IMR-90 (cell line): ENCODE results near the gene CDC25A. TPM values are rescaled to one million over a fixed set of nuclear protein-coding genes. Genes with fewer than 3 reads are reported as not detected.

ENCODE experiments used
- ATAC-seq: fragments of 200-7000 bp; cut with Tn5 transposase; 2 replicates; pipeline ENCODE4 v1.9.1; 2020; ENCODE audit warnings: low read depth, mild to moderate bottlenecking, moderate library complexity
- BruUV-seq: library from RNA; stranded (reverse); fragments of 400-500 nt; replicated peaks from 2 replicates; lab custom pipeline; 2021; lab: Mats Ljungman, UMichigan
- CTCF ChIA-PET: fragments of 300-600 bp; formaldehyde crosslinking; extraction: SDS; loops from one replicate; lab custom pipeline; 2021; ENCODE audit warnings: antibody characterized with exemption; lab: Yijun Ruan, JAX
- POLR2A ChIA-PET: fragments of 300-600 bp; sonication (Branson Sonifier 250); formaldehyde crosslinking; loops from one replicate; lab custom pipeline; 2022; ENCODE audit warnings: antibody characterized with exemption; ENCODE audit not compliant: unreplicated experiment; lab: Charles Lee
- DNase-seq: peaks from one replicate; pipeline ENCODE4 v3.0.0; 2013
- H2AFZ ChIP-seq: replicated peaks from 2 replicates; pipeline ENCODE3; 2013; ENCODE audit warnings: low read length, mild to moderate bottlenecking; ENCODE audit not compliant: poor library complexity
- H2AK5ac ChIP-seq: 2 replicates; pipeline ENCODE4 v1.6.1; 2013; ENCODE audit warnings: low read depth, low read length, inconsistent platforms
- H2AK9ac ChIP-seq: replicated peaks from 2 replicates; pipeline ENCODE3; 2013; ENCODE audit warnings: mild to moderate bottlenecking, low read depth, low read length, moderate library complexity; ENCODE audit not compliant: poor library complexity
- H2BK120ac ChIP-seq: 2 replicates; pipeline ENCODE4 v1.6.1; 2013; ENCODE audit warnings: low read depth, low read length, inconsistent platforms
- H2BK15ac ChIP-seq: 3 replicates; pipeline ENCODE4 v1.6.1; 2013; ENCODE audit warnings: low read depth, low read length, inconsistent platforms
- H2BK20ac ChIP-seq: 2 replicates; pipeline ENCODE4 v1.6.1; 2013; ENCODE audit warnings: low read depth, mild to moderate bottlenecking, inconsistent platforms, low read length, moderate library complexity
- H2BK5ac ChIP-seq: 2 replicates; pipeline ENCODE4 v1.6.1; 2013; ENCODE audit warnings: mild to moderate bottlenecking, low read depth, low read length, inconsistent platforms; ENCODE audit not compliant: poor library complexity, severe bottlenecking
- H3K14ac ChIP-seq: replicated peaks from 2 replicates; pipeline ENCODE4 v1.6.1; 2013; ENCODE audit warnings: low read depth, low read length, inconsistent platforms
- H3K18ac ChIP-seq: 2 replicates; pipeline ENCODE4 v1.6.1; 2013; ENCODE audit warnings: low read depth, low read length, control low read depth
- H3K23ac ChIP-seq: 2 replicates; pipeline ENCODE4 v1.6.1; 2013; ENCODE audit warnings: low read depth, low read length, inconsistent platforms
- H3K27ac ChIP-seq: 2 replicates; pipeline ENCODE4 v1.5.1; 2013; ENCODE audit warnings: mild to moderate bottlenecking, control low read depth, low read length; ENCODE audit not compliant: insufficient read depth
- H3K27me3 ChIP-seq: 2 replicates; pipeline ENCODE4 v1.6.1; 2013; ENCODE audit warnings: low read length; ENCODE audit not compliant: control insufficient read depth, insufficient read depth
- H3K36me3 ChIP-seq: 2 replicates; pipeline ENCODE4 v1.6.1; 2013; ENCODE audit warnings: low read length, mixed read lengths; ENCODE audit not compliant: control insufficient read depth, insufficient read depth
- H3K4ac ChIP-seq: 2 replicates; pipeline ENCODE4 v1.6.1; 2013; ENCODE audit warnings: low read depth, low read length, inconsistent platforms
- H3K4me1 ChIP-seq: 2 replicates; pipeline ENCODE4 v1.6.1; 2013; ENCODE audit warnings: low read length, mixed read lengths; ENCODE audit not compliant: control insufficient read depth, insufficient read depth
- H3K4me2 ChIP-seq: 2 replicates; pipeline ENCODE4 v1.6.1; 2013; ENCODE audit warnings: low read depth, mild to moderate bottlenecking, control low read depth, low read length, moderate library complexity
- H3K4me3 ChIP-seq: 2 replicates; pipeline ENCODE4 v1.5.1; 2013; ENCODE audit warnings: low read depth, mild to moderate bottlenecking, control low read depth, low read length, moderate library complexity; ENCODE audit not compliant: insufficient read depth
- H3K56ac ChIP-seq: 2 replicates; pipeline ENCODE4 v1.6.1; 2013; ENCODE audit warnings: low read length, inconsistent platforms; ENCODE audit not compliant: insufficient read depth; ENCODE audit errors: extremely low read depth
- H3K79me1 ChIP-seq, 2 experiments: 2 replicates each; pipeline ENCODE4 v1.6.1; 2013; ENCODE audit warnings: low read length in 2 of 2, inconsistent platforms in 1 of 2, low read depth in 1 of 2
- H3K9ac ChIP-seq: 2 replicates; pipeline ENCODE4 v1.6.1; 2013; ENCODE audit warnings: low read depth, low read length, control low read depth
- H3K9me1 ChIP-seq: 2 replicates; pipeline ENCODE4 v1.6.1; 2013; ENCODE audit warnings: low read length, inconsistent platforms; ENCODE audit not compliant: insufficient read depth
- H3K9me3 ChIP-seq: 2 replicates; pipeline ENCODE4 v1.6.1; 2013; ENCODE audit warnings: low read length; ENCODE audit not compliant: control insufficient read depth, insufficient read depth
- H4K20me1 ChIP-seq: 2 replicates; pipeline ENCODE4 v1.6.1; 2013; ENCODE audit warnings: low read length, inconsistent platforms; ENCODE audit not compliant: insufficient read depth
- H4K5ac ChIP-seq: 2 replicates; pipeline ENCODE4 v1.6.1; 2013; ENCODE audit warnings: mild to moderate bottlenecking, low read depth, low read length, control low read depth
- H4K8ac ChIP-seq, 2 experiments: 2 replicates each; pipeline ENCODE4 v1.6.1; 2013; ENCODE audit warnings: low read depth in 2 of 2, low read length in 2 of 2, control low read depth in 1 of 2, inconsistent platforms in 1 of 2
- H4K91ac ChIP-seq: 2 replicates; pipeline ENCODE4 v1.6.1; 2013; ENCODE audit warnings: low read depth, low read length, inconsistent platforms; ENCODE audit not compliant: insufficient read depth
- BHLHE40 ChIP-seq: fragments of 150-350 bp; IDR thresholded peaks from 2 replicates; pipeline ENCODE4 v1.6.1; 2016; ENCODE audit warnings: mild to moderate bottlenecking, low read depth, low read length
- CHD1 ChIP-seq: IDR thresholded peaks from 2 replicates; pipeline ENCODE4 v1.6.1; 2012; ENCODE audit warnings: low read depth, low read length, improper control_type of control experiment
- MAZ ChIP-seq: IDR thresholded peaks from 2 replicates; pipeline ENCODE4 v1.6.1; 2012; ENCODE audit warnings: low read depth, mild to moderate bottlenecking, low read length, improper control_type of control experiment, moderate library complexity, borderline replicate concordance
- NFE2L2 ChIP-seq: fragments of 150-350 bp; IDR thresholded peaks from 2 replicates; pipeline ENCODE4 v1.6.1; 2016; ENCODE audit warnings: low read depth, mild to moderate bottlenecking, low read length
- RAD21 ChIP-seq: IDR thresholded peaks from 2 replicates; pipeline ENCODE4 v1.6.1; 2012; ENCODE audit warnings: low read length, improper control_type of control experiment
- RCOR1 ChIP-seq: IDR thresholded peaks from 2 replicates; pipeline ENCODE4 v1.6.1; 2012; ENCODE audit warnings: mild to moderate bottlenecking, low read length, improper control_type of control experiment; ENCODE audit not compliant: insufficient replicate concordance
- RFX5 ChIP-seq: IDR thresholded peaks from 2 replicates; pipeline ENCODE4 v1.8.0; 2012; ENCODE audit warnings: low read depth, mild to moderate bottlenecking, low read length, moderate library complexity
- SMC3 ChIP-seq: fragments of 150-350 bp; IDR thresholded peaks from 2 replicates; pipeline ENCODE4 v1.6.1; 2016; ENCODE audit warnings: low read depth, mild to moderate bottlenecking, antibody characterized with exemption, low read length, moderate library complexity
- WGBS, 2 experiments: methylation state at CpG; one replicate each; pipeline versions ENCODE4 v1.1.5 to v1.1.7; 2013; ENCODE audit warnings: missing lambda C conversion rate in 2 of 2; ENCODE audit not compliant: insufficient read length in 1 of 2; ENCODE audit errors: extremely low coverage in 2 of 2; 5-methylcytosine and 5-hydroxymethylcytosine counted together
- dilution Hi-C: fragments of 300-500 bp; cut with HindIII; formaldehyde crosslinking; loops from one replicate; pipeline ENCODE4 v1.14.3; 2018; ENCODE audit warnings: low sequenced_read_pairs; ENCODE audit not compliant: unreplicated experiment
- in situ Hi-C: fragments of 300-500 bp; cut with MboI; formaldehyde crosslinking; loops from 3 replicates; pipeline ENCODE4 v1.14.3; 2019; ENCODE audit warnings: low sequenced_read_pairs, inconsistent platforms, mixed read lengths
- intact Hi-C: fragments of 100-400 bp; cut with micrococcal nuclease; formaldehyde crosslinking; loops from 2 replicates; pipeline ENCODE4 v1.10.0; 2022
- polyA plus RNA-seq, 3 experiments: library from polyadenylated mRNA; depleted of rRNA; stranded (reverse); fragments of >200 nt; gene quantifications; 2 replicates each; pipeline ENCODE4 v1.2.3, GENCODE V29; 2012; ENCODE audit warnings: low replicate concordance in 1 of 3
- total RNA-seq: library from RNA; depleted of rRNA; stranded (reverse); fragments of >200 nt; gene quantifications from 2 replicates; pipeline ENCODE4 v1.2.3, GENCODE V29; 2012
- TF ChIP-seq, protein P1 (sequence below): fragments of 150-350 bp; IDR thresholded peaks from 2 replicates; pipeline ENCODE4 v1.6.1; 2017; ENCODE audit warnings: mild to moderate bottlenecking, antibody characterized with exemption, low read length, low read depth
- TF ChIP-seq, protein P2 (sequence below): conservative IDR thresholded peaks from 2 replicates; pipeline ENCODE4 v1.5.1; 2012; ENCODE audit warnings: mild to moderate bottlenecking, low read depth, low read length, improper control_type of control experiment

The CDC25A gene
- total and polyA plus RNA-seq, 2 of the 4 experiments (the other 2 are of a cell fraction): 4.2 to 10.6 TPM

DNA sequence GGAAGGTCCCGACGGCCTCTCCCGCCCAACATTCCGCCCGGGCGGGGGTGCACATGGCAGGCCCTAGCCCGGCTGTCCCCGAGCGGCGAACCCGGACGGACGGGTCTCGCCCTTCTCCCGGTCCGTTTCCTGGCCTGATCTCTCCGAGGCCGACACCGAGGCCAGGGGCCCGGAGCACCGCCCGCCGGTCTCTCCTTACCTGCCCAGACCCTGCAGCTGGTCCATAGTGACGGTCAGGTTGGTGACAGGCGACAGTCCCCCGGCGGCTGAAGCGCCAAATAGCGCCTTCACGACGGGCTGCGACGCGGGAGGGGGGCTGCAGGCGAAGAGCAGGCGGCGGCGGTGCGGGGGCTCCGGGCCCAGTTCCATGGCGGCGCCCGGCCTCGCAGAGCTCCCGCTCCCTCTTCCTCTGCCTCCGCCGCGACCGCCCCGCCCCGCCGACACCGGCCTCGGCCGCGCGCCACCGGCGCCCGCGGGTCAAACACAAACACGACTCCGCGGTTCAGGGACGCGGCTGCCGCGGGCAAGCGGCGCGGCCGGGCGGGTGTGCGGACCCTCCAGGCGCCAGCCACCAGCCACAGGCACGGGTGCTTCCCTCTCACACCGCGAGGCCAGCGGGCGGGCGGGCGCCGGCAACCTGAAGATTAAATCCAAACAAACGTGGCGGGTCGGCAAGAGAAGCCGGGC, 495 bp downstream of the CDC25A start:
- Histone ChIP-seq H3K79me1 (peaks cover 14 to 24% of the 10 kb centered on the region in 2 experiments), H4K91ac (no peak overlapping the region), H4K5ac (no peak overlapping the region), H3K4me3 (peak overlapping the region; percentile 67), H3K18ac (no peak overlapping the region), H4K8ac (peak overlapping the region in 1 of 2 experiments; percentile 44; a peak in 1 of 4 replicates), H3K9me1 (peaks cover 3% of the 10 kb centered on the region; the same call in 1 of the 2 replicates), H4K20me1 (no peaks in the 10 kb centered on the region), H3K4me1 (peaks cover 2% of the 10 kb centered on the region; the same call in 1 of the 2 replicates), H2AK9ac (peak overlapping the region; percentile 79), H2BK15ac (no peak overlapping the region), H3K27ac (peak overlapping the region; percentile 54; the same call in 1 of the 2 replicates), H3K56ac (peak overlapping the region; percentile 49), H3K4me2 (peak overlapping the region; percentile 70), H3K14ac (peak overlapping the region; percentile 76), H2BK120ac (no peak overlapping the region), H3K27me3 (no peaks in the 10 kb centered on the region), H3K23ac (peak overlapping the region; percentile 68; the same call in 1 of the 2 replicates), H3K4ac (peak overlapping the region; percentile 56), H2BK20ac (no peak overlapping the region), H2AFZ (peak overlapping the region; percentile 92), H3K9ac (peak overlapping the region; percentile 56), H2BK5ac (no peak overlapping the region), H2AK5ac (no peak overlapping the region), H3K9me3 (no peaks in the 10 kb centered on the region), H3K36me3 (peaks cover 4% of the 10 kb centered on the region)
- DNase-seq (no peak), ATAC-seq (peak; percentile 50)
- 0% methylated on average over 69 of the region's 87 CpGs; no CpG with 5 or more reads in 1 of the 2 experiments for WGBS, 2 experiments
- ChIA-PET POLR2A (no interaction called here), CTCF (interaction anchor here (1.8 kb wide), 1 partner anchor 248 kb away, joined by 6 read pairs; no protein-coding TSS in a partner anchor)
- no peak for TF ChIP-seq NFE2L2
- no peak for TF ChIP-seq CHD1
- TF ChIP-seq, protein P1, sequence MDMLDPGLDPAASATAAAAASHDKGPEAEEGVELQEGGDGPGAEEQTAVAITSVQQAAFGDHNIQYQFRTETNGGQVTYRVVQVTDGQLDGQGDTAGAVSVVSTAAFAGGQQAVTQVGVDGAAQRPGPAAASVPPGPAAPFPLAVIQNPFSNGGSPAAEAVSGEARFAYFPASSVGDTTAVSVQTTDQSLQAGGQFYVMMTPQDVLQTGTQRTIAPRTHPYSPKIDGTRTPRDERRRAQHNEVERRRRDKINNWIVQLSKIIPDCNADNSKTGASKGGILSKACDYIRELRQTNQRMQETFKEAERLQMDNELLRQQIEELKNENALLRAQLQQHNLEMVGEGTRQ: no peak
- TF ChIP-seq RCOR1: no peak
- no peak for TF ChIP-seq RFX5
- TF ChIP-seq MAZ: no peak
- no peak for TF ChIP-seq BHLHE40
- no peak for TF ChIP-seq RAD21
- TF ChIP-seq, protein P2, sequence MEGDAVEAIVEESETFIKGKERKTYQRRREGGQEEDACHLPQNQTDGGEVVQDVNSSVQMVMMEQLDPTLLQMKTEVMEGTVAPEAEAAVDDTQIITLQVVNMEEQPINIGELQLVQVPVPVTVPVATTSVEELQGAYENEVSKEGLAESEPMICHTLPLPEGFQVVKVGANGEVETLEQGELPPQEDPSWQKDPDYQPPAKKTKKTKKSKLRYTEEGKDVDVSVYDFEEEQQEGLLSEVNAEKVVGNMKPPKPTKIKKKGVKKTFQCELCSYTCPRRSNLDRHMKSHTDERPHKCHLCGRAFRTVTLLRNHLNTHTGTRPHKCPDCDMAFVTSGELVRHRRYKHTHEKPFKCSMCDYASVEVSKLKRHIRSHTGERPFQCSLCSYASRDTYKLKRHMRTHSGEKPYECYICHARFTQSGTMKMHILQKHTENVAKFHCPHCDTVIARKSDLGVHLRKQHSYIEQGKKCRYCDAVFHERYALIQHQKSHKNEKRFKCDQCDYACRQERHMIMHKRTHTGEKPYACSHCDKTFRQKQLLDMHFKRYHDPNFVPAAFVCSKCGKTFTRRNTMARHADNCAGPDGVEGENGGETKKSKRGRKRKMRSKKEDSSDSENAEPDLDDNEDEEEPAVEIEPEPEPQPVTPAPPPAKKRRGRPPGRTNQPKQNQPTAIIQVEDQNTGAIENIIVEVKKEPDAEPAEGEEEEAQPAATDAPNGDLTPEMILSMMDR: no peak
- TF ChIP-seq SMC3: no peak
- no TSS peak for BruUV-seq
- dilution Hi-C loops: no loop called here
- in situ Hi-C loops: no loop called here
- intact Hi-C loops: no loop called here
